DND-41 (cell line): Measurements from ENCODE around the gene COPS9.

Experiments used
- EZH2 ChIP-seq: IDR thresholded peaks from 3 replicates; pipeline ENCODE4 v1.6.1; 2012; ENCODE audit warnings: borderline replicate concordance, low read depth, mild to moderate bottlenecking, moderate library complexity, low read length, inconsistent platforms; ENCODE audit not compliant: severe bottlenecking
- TF ChIP-seq, protein P1 (sequence below): IDR thresholded peaks from 2 replicates; pipeline ENCODE4 v1.5.1; 2012; ENCODE audit warnings: borderline replicate concordance, low read length, moderate library complexity, mild to moderate bottlenecking; ENCODE audit not compliant: poor library complexity, severe bottlenecking; ENCODE audit errors: extremely low read depth

DNA sequence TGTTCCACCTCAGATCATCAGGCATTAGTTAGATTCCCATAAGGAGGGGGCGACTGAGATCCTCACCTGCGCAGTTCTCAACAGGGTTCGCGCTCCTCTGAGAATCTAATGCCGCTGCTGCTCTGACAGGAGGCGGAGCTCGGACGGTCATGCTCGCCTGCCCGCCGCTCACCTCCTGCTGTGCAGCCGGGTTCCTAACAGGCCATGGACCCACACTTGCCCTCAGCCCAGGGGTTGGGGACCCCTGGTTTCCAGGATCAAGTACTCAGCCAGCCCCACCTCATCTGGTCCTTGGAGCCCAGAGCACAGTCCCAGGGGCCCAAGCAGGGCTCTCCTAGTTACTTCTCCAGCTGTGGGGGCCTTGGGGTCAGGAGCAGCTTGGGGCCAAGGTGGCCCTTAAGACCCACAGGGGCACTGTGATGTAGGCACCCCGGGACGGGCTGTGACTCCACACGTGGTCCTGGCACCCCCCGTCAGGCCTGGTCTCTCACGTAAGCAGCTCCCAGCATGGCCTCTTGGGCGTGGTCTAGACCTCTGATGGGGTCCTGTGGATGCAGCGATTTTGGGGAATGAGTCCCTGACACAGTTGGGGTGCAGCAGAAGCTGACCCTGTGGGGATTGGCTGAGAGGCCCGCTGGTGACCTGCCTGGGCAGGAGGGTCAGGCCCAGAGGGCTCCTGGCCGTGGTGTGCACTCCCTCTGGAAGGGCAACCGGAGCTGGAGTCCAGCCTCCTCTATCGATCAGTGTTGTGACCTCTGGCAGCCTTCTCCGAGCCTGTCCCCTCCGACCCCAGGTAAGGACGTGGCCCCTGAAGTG is 32.6 kb upstream of the COPS9 start:
- TF ChIP-seq, protein P1, sequence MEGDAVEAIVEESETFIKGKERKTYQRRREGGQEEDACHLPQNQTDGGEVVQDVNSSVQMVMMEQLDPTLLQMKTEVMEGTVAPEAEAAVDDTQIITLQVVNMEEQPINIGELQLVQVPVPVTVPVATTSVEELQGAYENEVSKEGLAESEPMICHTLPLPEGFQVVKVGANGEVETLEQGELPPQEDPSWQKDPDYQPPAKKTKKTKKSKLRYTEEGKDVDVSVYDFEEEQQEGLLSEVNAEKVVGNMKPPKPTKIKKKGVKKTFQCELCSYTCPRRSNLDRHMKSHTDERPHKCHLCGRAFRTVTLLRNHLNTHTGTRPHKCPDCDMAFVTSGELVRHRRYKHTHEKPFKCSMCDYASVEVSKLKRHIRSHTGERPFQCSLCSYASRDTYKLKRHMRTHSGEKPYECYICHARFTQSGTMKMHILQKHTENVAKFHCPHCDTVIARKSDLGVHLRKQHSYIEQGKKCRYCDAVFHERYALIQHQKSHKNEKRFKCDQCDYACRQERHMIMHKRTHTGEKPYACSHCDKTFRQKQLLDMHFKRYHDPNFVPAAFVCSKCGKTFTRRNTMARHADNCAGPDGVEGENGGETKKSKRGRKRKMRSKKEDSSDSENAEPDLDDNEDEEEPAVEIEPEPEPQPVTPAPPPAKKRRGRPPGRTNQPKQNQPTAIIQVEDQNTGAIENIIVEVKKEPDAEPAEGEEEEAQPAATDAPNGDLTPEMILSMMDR: no peak
- TF ChIP-seq EZH2: no peak
